C4-2B (cell line): ENCODE results near the gene HOXA9.

ENCODE experiments used
- ZFX ChIP-seq: fragments of 450-650 bp; IDR thresholded peaks from 2 replicates; pipeline ENCODE4 v1.6.1; 2017
- TF ChIP-seq, protein P1 (sequence below): fragments of 450-650 bp; conservative IDR thresholded peaks from 2 replicates; pipeline ENCODE4 v1.5.1; 2017; ENCODE audit warnings: mild to moderate bottlenecking

DNA sequence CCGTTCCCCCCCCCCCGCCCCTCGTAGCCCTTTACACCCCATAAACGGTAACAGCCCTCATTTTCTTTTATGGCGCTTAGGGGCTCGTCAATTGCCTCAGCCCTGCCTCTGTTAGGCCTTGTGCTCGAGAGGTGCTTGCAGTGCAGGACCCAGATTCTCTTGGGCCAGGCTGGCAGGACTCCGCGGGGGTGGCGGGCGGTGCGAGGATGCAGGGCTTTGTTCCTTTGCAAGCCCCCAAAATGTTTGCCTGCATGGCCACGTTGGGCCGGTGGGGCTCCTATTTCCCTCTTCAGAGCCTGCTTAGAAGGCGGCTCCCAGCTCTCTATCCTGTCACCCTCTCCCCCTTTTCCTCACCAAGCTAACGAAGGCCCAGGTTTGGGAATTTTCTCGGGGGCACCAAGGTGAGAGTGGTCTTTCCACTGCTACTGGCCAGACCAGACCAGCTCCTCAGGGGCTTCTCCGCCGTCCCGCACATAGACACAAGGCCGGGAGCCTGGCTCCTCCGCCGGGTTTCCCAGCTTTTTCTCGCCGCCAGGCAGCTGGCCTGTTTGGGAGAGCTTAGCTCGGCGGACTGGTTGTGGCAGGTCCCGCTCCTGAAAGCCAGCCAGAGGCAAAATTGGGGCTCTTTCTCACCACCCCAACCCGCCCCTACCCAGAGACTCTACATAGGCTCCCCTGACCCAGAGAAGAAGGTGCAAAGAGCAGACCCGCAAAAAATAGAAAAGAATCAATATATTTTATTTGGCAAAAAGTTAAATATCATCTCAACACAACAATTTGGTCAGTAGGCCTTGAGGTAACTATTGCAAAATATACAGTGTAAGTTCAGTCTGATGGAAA, 3.4 kb downstream of the HOXA9 start:
- TF ChIP-seq, protein P1, sequence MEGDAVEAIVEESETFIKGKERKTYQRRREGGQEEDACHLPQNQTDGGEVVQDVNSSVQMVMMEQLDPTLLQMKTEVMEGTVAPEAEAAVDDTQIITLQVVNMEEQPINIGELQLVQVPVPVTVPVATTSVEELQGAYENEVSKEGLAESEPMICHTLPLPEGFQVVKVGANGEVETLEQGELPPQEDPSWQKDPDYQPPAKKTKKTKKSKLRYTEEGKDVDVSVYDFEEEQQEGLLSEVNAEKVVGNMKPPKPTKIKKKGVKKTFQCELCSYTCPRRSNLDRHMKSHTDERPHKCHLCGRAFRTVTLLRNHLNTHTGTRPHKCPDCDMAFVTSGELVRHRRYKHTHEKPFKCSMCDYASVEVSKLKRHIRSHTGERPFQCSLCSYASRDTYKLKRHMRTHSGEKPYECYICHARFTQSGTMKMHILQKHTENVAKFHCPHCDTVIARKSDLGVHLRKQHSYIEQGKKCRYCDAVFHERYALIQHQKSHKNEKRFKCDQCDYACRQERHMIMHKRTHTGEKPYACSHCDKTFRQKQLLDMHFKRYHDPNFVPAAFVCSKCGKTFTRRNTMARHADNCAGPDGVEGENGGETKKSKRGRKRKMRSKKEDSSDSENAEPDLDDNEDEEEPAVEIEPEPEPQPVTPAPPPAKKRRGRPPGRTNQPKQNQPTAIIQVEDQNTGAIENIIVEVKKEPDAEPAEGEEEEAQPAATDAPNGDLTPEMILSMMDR = no peak
- TF ChIP-seq ZFX = no peak
